Osteoblast (primary cell): ENCODE data around the gene JAZF1. TPM values are rescaled to one million over a fixed set of nuclear protein-coding genes. Genes with fewer than 3 reads are reported as not detected.

Experiments
- DNase-seq: peaks from one replicate; pipeline ENCODE4 v3.0.0; 2011; ENCODE audit warnings: low spot score, mixed read lengths; ENCODE audit not compliant: insufficient read length; ENCODE audit errors: missing footprints
- H2AFZ ChIP-seq: 2 replicates; pipeline ENCODE4 v1.6.0; 2011; ENCODE audit warnings: mild to moderate bottlenecking, low read length
- H3K27ac ChIP-seq: 2 replicates; pipeline ENCODE4 v1.5.1; 2011; ENCODE audit warnings: mild to moderate bottlenecking, low read depth, low read length, moderate library complexity
- H3K27me3 ChIP-seq: 2 replicates; pipeline ENCODE4 v1.6.0; 2012; ENCODE audit warnings: mild to moderate bottlenecking, control low read depth, inconsistent platforms, low read length, moderate library complexity; ENCODE audit not compliant: insufficient read depth
- H3K36me3 ChIP-seq: 2 replicates; pipeline ENCODE4 v1.5.1; 2011; ENCODE audit warnings: mild to moderate bottlenecking, low read length, control low read depth, moderate library complexity; ENCODE audit not compliant: insufficient read depth
- H3K4me1 ChIP-seq: 2 replicates; pipeline ENCODE4 v1.5.1; 2011; ENCODE audit warnings: mild to moderate bottlenecking, low read length, control low read depth, moderate library complexity; ENCODE audit not compliant: insufficient read depth
- H3K4me2 ChIP-seq: 2 replicates; pipeline ENCODE4 v1.6.0; 2011; ENCODE audit warnings: mild to moderate bottlenecking, low read length; ENCODE audit not compliant: insufficient read depth
- H3K4me3 ChIP-seq: fragments of 200-600 bp; sonication (generic); 3 replicates; pipeline ENCODE4 v1.5.1; 2012; ENCODE audit warnings: mild to moderate bottlenecking, low read length, inconsistent platforms; ENCODE audit not compliant: insufficient read depth
- H3K79me2 ChIP-seq: 2 replicates; pipeline ENCODE4 v1.6.0; 2012; ENCODE audit warnings: mild to moderate bottlenecking, low read length, control low read depth, inconsistent platforms; ENCODE audit not compliant: insufficient read depth
- H3K9me3 ChIP-seq: 2 replicates; pipeline ENCODE4 v1.5.1; 2011; ENCODE audit warnings: low read depth, low read length, control low read depth
- H4K20me1 ChIP-seq: 2 replicates; pipeline ENCODE4 v1.6.0; 2012; ENCODE audit warnings: mild to moderate bottlenecking, low read length, control low read depth; ENCODE audit not compliant: insufficient read depth
- total RNA-seq: library from RNA; depleted of rRNA; stranded (reverse); fragments of >200 nt; gene quantifications from 2 replicates; pipeline ENCODE4 v1.2.3, GENCODE V29; 2012
- TF ChIP-seq, protein P1 (sequence below): IDR thresholded peaks from 2 replicates; pipeline ENCODE4 v1.5.1; 2011; ENCODE audit warnings: mild to moderate bottlenecking, low read depth, low read length, moderate library complexity; ENCODE audit errors: extremely low read depth

The JAZF1 gene
- total RNA-seq, 1 donor, result 15.9 TPM

- Histone ChIP-seq H3K4me1 (no peaks in the 10 kb centered on the region), H2AFZ (no peak overlapping the region), H3K79me2 (peaks cover 13% of the 10 kb centered on the region), H3K9me3 (no peaks in the 10 kb centered on the region), H3K36me3 (no peaks in the 10 kb centered on the region), H4K20me1 (peaks cover 12% of the 10 kb centered on the region), H3K4me2 (no peak overlapping the region), H3K27me3 (no peaks in the 10 kb centered on the region), H3K27ac (no peak overlapping the region), H3K4me3 (no peak overlapping the region)
- no peak for DNase-seq
- TF ChIP-seq, protein P1, sequence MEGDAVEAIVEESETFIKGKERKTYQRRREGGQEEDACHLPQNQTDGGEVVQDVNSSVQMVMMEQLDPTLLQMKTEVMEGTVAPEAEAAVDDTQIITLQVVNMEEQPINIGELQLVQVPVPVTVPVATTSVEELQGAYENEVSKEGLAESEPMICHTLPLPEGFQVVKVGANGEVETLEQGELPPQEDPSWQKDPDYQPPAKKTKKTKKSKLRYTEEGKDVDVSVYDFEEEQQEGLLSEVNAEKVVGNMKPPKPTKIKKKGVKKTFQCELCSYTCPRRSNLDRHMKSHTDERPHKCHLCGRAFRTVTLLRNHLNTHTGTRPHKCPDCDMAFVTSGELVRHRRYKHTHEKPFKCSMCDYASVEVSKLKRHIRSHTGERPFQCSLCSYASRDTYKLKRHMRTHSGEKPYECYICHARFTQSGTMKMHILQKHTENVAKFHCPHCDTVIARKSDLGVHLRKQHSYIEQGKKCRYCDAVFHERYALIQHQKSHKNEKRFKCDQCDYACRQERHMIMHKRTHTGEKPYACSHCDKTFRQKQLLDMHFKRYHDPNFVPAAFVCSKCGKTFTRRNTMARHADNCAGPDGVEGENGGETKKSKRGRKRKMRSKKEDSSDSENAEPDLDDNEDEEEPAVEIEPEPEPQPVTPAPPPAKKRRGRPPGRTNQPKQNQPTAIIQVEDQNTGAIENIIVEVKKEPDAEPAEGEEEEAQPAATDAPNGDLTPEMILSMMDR, result no peak
These were observed 64.6 kb downstream of the JAZF1 start for GRCh38 chr7:28116041-28116440.

GRCh38 chr7:28115261-28115660, 65.3 kb downstream of the JAZF1 start:
- Histone ChIP-seq H3K4me1 (no peaks in the 10 kb centered on the region), H3K4me3 (no peak overlapping the region), H4K20me1 (peaks cover 12% of the 10 kb centered on the region), H3K36me3 (no peaks in the 10 kb centered on the region), H3K27ac (no peak overlapping the region), H2AFZ (no peak overlapping the region), H3K27me3 (no peaks in the 10 kb centered on the region), H3K79me2 (peaks cover 13% of the 10 kb centered on the region), H3K9me3 (no peaks in the 10 kb centered on the region), H3K4me2 (no peak overlapping the region)
- DNase-seq, result no peak
- TF ChIP-seq, protein P1, result no peak

GRCh38 chr7:28114056-28114455, 66.5 kb downstream of the JAZF1 start:
- Histone ChIP-seq H3K9me3 (no peaks in the 10 kb centered on the region), H3K27ac (no peak overlapping the region), H3K36me3 (no peaks in the 10 kb centered on the region), H3K27me3 (no peaks in the 10 kb centered on the region), H3K4me3 (no peak overlapping the region), H2AFZ (no peak overlapping the region), H3K79me2 (peaks cover 9% of the 10 kb centered on the region), H4K20me1 (peaks cover 10% of the 10 kb centered on the region), H3K4me2 (no peak overlapping the region), H3K4me1 (no peaks in the 10 kb centered on the region)
- DNase-seq, result no peak
- TF ChIP-seq, protein P1, result no peak

- no peak for DNase-seq
- no peak overlapping the region for H3K4me2 ChIP-seq
- H3K27ac ChIP-seq, result no peak overlapping the region
- no peak overlapping the region for H2AFZ ChIP-seq
- no peaks in the 10 kb centered on the region for H3K36me3 ChIP-seq
- H3K9me3 ChIP-seq, result no peaks in the 10 kb centered on the region
- H4K20me1 ChIP-seq, result peaks cover 6% of the 10 kb centered on the region
- H3K4me1 ChIP-seq, result peaks cover 8% of the 10 kb centered on the region
- H3K79me2 ChIP-seq, result peaks cover 12% of the 10 kb centered on the region
- H3K4me3 ChIP-seq, result no peak overlapping the region
- H3K27me3 ChIP-seq, result no peaks in the 10 kb centered on the region
- TF ChIP-seq, protein P1, result no peak
These were observed 67.6 kb downstream of the JAZF1 start for GRCh38 chr7:28112883-28113540.
